Ovary (tissue), 9 donors: ENCODE data around the gene BASP1. TPM values are rescaled to one million over a fixed set of nuclear protein-coding genes. Genes with fewer than 3 reads are reported as not detected.

ENCODE experiments used
- DNase-seq, 5 donors: peaks; one replicate each; pipeline ENCODE4 v3.0.0-alpha.2; 2019 to 2020
- H3K27ac ChIP-seq, 2 donors: fragments of 200-600 bp; one replicate each; pipeline versions ENCODE4 v1.5.1 to v1.8.0; 2019 to 2022
- H3K27me3 ChIP-seq: fragments of 200-600 bp; one replicate; pipeline ENCODE4 v1.8.0; 2022
- H3K36me3 ChIP-seq: fragments of 200-600 bp; sonication (generic); one replicate; pipeline ENCODE4 v1.5.1; 2019
- H3K4me1 ChIP-seq: one replicate; pipeline ENCODE4 v1.8.1; 2013; ENCODE audit warnings: mild to moderate bottlenecking, moderate library complexity; ENCODE audit not compliant: insufficient read depth
- H3K4me3 ChIP-seq: fragments of 200-600 bp; sonication (generic); one replicate; pipeline ENCODE4 v1.5.1; 2017
- H3K9me3 ChIP-seq, 2 donors: fragments of 200-600 bp in 1 of 2; sonication (generic) in 1 of 2; one replicate each; pipeline versions ENCODE4 v1.5.1 to v1.8.1; 2013 to 2019; ENCODE audit warnings: mild to moderate bottlenecking in 1 of 2, moderate library complexity in 1 of 2
- EP300 ChIP-seq: sonication (generic); formaldehyde crosslinking; IDR thresholded peaks from one replicate; pipeline ENCODE4 v1.6.1; 2017; ENCODE audit warnings: antibody characterized with exemption
- POLR2A ChIP-seq: fragments of 450-650 bp; IDR thresholded peaks from one replicate; pipeline ENCODE4 v1.6.1; 2017; ENCODE audit warnings: antibody characterized with exemption, mild to moderate bottlenecking, moderate library complexity
- WGBS, 3 donors: extraction: QIAGEN DNeasy Blood & Tissue Kit in 1 of 3; methylation state at CpG; one replicate each; pipeline versions ENCODE4 v1.1.5 to v1.1.7; 2013 to 2017; 5-methylcytosine and 5-hydroxymethylcytosine counted together
- intact Hi-C, 4 donors: fragments of 100-400 bp; cut with DNase I; formaldehyde crosslinking; loops; one replicate each; pipeline versions ENCODE4 v1.11.0 to v1.15.1; 2022 to 2023
- polyA plus RNA-seq, 2 donors: library from polyadenylated mRNA; stranded (reverse); fragments of 200-250 nt in 1 of 2; fragments of 350-450 nt in 1 of 2; fragmentation: Illumina TruSeq in 1 of 2; extraction: RNeasy Lipid Tissue Mini Kit (QIAGEN cat#74804) in 1 of 2; gene quantifications; one replicate each; pipeline ENCODE4 v1.2.3, GENCODE V29; 2013 to 2014
- total RNA-seq, 7 donors: library from RNA; depleted of rRNA in 2 of 7; stranded (reverse); fragments of >200 nt in 2 of 7; fragmentation: NEBNext Ultra II Directional in 3 of 7; extraction: Animal tissue kit (Norgen Biotek cat#: 25700) in 3 of 7; gene quantifications; one replicate each; pipeline versions ENCODE4 v1.1.0 to v1.2.4, GENCODE V29; 2016 to 2023
- TF ChIP-seq, protein P1 (sequence below), 3 donors: fragments of 450-650 bp in 2 of 3; fragments of 200-600 bp in 1 of 3; IDR thresholded peaks; one replicate each; pipeline versions ENCODE4 v1.5.1 to v1.8.0; 2016 to 2022; ENCODE audit warnings: antibody characterized with exemption in 3 of 3, mild to moderate bottlenecking in 1 of 3
- donor health status: DM: no; HTN: no; CAD: no; lungs with moderate emphysema.
- donor health status: DM: no; HTN: no; CAD: no.
- donor health status: Bipolar disorder and iron deficiency.
- donor health status: DM: yes; HTN: yes; CAD: no.
- donor health status: DM: no; HTN: no; CAD: no.
- donor health status: DM: yes; HTN: yes; CAD: no.

Gene BASP1
- total and polyA plus RNA-seq, 9 donors, result 18.0 to 59.5 (median 38.7) TPM

GRCh38 chr5:17233488-17233887 lies 16.1 kb downstream of the BASP1 start:
- DNase-seq, result no peak
- Histone ChIP-seq H3K27ac (no peak overlapping the region), H3K9me3 (no peaks in the 10 kb centered on the region), H3K27me3 (no peaks in the 10 kb centered on the region), H3K4me3 (no peak overlapping the region), H3K36me3 (no peaks in the 10 kb centered on the region), H3K4me1 (peaks cover 8% of the 10 kb centered on the region)
- intact Hi-C loops, result no loop called here
- TF ChIP-seq, protein P1, sequence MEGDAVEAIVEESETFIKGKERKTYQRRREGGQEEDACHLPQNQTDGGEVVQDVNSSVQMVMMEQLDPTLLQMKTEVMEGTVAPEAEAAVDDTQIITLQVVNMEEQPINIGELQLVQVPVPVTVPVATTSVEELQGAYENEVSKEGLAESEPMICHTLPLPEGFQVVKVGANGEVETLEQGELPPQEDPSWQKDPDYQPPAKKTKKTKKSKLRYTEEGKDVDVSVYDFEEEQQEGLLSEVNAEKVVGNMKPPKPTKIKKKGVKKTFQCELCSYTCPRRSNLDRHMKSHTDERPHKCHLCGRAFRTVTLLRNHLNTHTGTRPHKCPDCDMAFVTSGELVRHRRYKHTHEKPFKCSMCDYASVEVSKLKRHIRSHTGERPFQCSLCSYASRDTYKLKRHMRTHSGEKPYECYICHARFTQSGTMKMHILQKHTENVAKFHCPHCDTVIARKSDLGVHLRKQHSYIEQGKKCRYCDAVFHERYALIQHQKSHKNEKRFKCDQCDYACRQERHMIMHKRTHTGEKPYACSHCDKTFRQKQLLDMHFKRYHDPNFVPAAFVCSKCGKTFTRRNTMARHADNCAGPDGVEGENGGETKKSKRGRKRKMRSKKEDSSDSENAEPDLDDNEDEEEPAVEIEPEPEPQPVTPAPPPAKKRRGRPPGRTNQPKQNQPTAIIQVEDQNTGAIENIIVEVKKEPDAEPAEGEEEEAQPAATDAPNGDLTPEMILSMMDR (IDR thresholded peaks at IDR 0.05), result no peak
- TF ChIP-seq POLR2A (no peak), EP300 (no peak)
- 90 to 95% (median 93%) methylated on average over 6 of the region's 6 CpGs for WGBS, 3 donors

GRCh38 chr5:17234374-17234773 lies 16.9 kb downstream of the BASP1 start:
- Histone ChIP-seq H3K4me3 (no peak overlapping the region), H3K9me3 (no peaks in the 10 kb centered on the region), H3K36me3 (no peaks in the 10 kb centered on the region), H3K27ac (no peak overlapping the region), H3K27me3 (no peaks in the 10 kb centered on the region), H3K4me1 (peaks cover 4% of the 10 kb centered on the region)
- 92 to 96% (median 94%) methylated on average over 5 of the region's 5 CpGs for WGBS, 3 donors
- intact Hi-C loops, result no loop called here
- TF ChIP-seq, protein P1 (IDR thresholded peaks at IDR 0.05), result no peak
- TF ChIP-seq POLR2A (no peak), EP300 (no peak)
- DNase-seq, result no peak

DNA sequence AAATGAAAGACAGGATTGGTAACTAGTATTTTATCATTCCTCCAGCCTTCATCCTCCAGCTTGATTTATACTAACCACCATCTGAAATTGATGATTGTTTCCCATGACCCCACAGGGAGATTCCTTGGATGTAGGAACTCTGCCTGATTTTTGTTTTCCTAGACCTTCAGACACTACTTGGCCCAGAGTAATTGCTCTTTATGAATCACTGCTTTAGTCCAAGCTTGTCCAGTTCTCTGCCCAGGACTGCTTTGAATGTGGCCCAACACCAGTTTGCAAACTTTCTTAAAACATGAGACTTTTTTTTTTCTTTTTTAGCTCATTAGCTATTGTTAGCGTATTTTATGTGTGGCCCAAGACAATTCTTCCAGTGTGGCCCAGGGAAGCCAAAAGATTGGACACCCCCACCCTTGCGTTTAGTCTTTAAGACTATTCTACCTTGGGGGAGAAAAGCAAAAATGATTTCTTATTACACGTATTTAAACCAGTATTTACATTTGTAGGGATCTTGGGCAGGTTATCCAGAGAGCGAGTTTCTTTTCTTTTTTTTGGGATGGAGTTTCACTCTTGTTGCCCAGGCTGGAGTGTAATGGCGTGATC lies 18.4 kb downstream of the BASP1 start:
- TF ChIP-seq EP300, result no peak
- Histone ChIP-seq H3K36me3 (no peaks in the 10 kb centered on the region), H3K4me1 (peaks cover 3% of the 10 kb centered on the region), H3K9me3 (no peaks in the 10 kb centered on the region), H3K4me3 (no peak overlapping the region), H3K27ac (no peak overlapping the region), H3K27me3 (no peaks in the 10 kb centered on the region)
- intact Hi-C loops, result no loop called here
- DNase-seq, result no peak
- WGBS, 3 donors, result 62 to 91% (median 86%) methylated on average over 5 of the region's 5 CpGs

DNA sequence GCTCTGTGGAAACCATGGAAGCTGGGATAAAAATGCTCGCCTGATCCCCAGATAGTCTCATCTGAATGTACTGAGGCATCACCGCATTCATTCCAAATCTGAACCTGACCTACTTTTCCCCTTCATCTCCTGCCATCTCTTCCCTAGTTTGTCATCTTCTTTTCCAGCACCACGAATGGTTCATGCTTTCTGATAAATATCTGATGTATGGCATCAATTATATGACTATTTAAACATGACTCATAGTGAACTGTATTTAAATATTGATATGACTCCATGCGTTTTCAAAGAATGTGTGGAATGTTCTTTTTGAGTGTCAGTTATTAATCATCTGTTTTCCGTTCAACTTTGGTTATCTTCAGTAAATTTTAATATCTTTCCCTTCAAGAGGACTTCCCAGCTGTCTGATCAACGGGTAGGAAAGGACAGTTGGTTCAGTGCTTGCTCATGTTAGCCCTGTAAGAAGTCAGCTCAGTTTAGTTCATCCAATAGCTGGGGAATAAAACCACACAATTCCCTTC lies 21.1 kb downstream of the BASP1 start:
- Histone ChIP-seq H3K4me3 (no peak overlapping the region), H3K27ac (no peak overlapping the region), H3K27me3 (no peaks in the 10 kb centered on the region), H3K4me1 (peaks cover 5% of the 10 kb centered on the region), H3K36me3 (no peaks in the 10 kb centered on the region), H3K9me3 (no peaks in the 10 kb centered on the region)
- 62 to 67% (median 63%) methylated on average over 6 of the region's 6 CpGs for WGBS, 3 donors
- DNase-seq, result no peak
- intact Hi-C loops, result no loop called here
- TF ChIP-seq EP300, result no peak
- TF ChIP-seq, protein P1 (IDR thresholded peaks at IDR 0.05), result no peak
- TF ChIP-seq POLR2A, result no peak

DNA sequence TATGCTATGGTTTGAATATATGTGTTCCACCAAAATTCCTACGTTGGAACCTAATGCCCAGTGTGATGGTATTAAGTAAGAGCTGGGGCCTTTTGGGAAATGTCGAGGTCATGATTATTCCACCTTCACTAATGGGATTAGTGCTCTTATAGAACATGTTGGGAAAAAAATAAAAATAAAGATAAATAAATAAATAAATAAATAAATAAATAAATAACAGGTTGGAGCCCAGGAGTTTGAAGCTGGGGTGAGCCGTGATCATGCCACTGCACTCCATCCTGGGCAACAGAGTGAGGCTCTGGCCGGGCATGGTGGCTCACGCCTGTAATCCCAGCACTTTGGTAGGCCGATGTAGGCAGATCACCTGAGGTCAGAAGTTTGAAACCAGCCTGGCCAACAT lies 22.5 kb downstream of the BASP1 start:
- 96 to 98% (median 97%) methylated on average over 6 of the region's 6 CpGs for WGBS, 3 donors
- Histone ChIP-seq H3K4me1 (peaks cover 5% of the 10 kb centered on the region), H3K4me3 (no peak overlapping the region), H3K36me3 (no peaks in the 10 kb centered on the region), H3K27me3 (no peaks in the 10 kb centered on the region), H3K27ac (no peak overlapping the region), H3K9me3 (no peaks in the 10 kb centered on the region)
- intact Hi-C loops, result no loop called here
- no peak for DNase-seq
- TF ChIP-seq POLR2A (no peak), EP300 (no peak)
- TF ChIP-seq, protein P1 (IDR thresholded peaks at IDR 0.05), result no peak
